ENCODE results near the gene SH2B3. TPM values are rescaled to one million over a fixed set of nuclear protein-coding genes. Genes with fewer than 3 reads are reported as not detected.

SH2B3 gene
- total RNA-seq, 1 experiment from 2014 or later = 6.5 TPM

DNA sequence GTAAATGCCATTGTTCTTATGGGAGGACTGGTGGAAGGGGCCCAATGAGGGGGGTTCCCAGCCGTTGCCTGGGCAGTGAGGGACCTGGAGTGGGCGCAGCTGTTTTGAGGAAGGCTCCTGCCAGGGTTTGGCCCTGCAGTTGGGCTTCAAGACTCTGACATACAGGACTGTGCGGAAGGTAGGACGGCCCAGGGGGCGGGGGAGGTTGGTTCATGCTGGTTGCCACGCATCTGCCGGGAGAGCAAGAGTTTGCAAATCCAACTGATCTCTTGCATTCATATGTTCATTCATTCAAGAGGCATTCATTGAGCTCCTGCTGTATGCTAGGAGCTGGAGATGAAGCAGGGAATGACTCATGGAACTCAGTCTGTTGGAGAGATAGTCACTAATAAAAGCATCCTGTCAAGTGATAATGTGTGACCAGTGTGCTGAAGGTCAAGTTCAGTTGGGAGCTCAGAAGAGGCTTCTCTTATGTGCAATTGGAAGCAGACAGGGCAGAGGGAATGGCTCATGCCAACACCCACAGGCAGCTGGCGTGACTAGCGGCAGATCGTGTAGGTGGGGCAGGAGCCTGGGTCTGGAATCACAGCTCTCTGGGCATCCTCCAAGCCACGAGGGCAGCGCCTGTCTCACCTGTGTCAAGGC lies 7.8 kb downstream of the SH2B3 start:
- intact Hi-C loops (cut with micrococcal nuclease; ENCODE audit: unreplicated experiment) = no loop called here
- ChIA-PET POLR2A (ENCODE audit: unreplicated experiment) (no interaction called here), CTCF (no interaction called here)
- TF ChIP-seq, protein P1, sequence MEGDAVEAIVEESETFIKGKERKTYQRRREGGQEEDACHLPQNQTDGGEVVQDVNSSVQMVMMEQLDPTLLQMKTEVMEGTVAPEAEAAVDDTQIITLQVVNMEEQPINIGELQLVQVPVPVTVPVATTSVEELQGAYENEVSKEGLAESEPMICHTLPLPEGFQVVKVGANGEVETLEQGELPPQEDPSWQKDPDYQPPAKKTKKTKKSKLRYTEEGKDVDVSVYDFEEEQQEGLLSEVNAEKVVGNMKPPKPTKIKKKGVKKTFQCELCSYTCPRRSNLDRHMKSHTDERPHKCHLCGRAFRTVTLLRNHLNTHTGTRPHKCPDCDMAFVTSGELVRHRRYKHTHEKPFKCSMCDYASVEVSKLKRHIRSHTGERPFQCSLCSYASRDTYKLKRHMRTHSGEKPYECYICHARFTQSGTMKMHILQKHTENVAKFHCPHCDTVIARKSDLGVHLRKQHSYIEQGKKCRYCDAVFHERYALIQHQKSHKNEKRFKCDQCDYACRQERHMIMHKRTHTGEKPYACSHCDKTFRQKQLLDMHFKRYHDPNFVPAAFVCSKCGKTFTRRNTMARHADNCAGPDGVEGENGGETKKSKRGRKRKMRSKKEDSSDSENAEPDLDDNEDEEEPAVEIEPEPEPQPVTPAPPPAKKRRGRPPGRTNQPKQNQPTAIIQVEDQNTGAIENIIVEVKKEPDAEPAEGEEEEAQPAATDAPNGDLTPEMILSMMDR (conservative IDR thresholded peaks at IDR 0.05) = no peak
- TF ChIP-seq EZH2 (IDR thresholded peaks at IDR 0.05; ENCODE audit: low read depth) = no peak
- no TSS peak for BruUV-seq (replicated peaks)
- Histone ChIP-seq H3K27me3 (ENCODE audit: insufficient read depth, low read depth) (no peaks in the 10 kb centered on the region), H3K27ac (no peak overlapping the region), H3K4me3 (no peak overlapping the region), H2AFZ (no peak overlapping the region), H3K36me3 (ENCODE audit: low read depth) (no peaks in the 10 kb centered on the region), H3K4me2 (no peak overlapping the region), H3K4me1 (replicated peaks; ENCODE audit: insufficient read depth) (peaks cover 33% of the 10 kb centered on the region), H3F3A (ENCODE audit: insufficient read depth, low read depth) (peaks cover 27% of the 10 kb centered on the region; the same call in 1 of the 2 replicates), H3K9me2 (ENCODE audit: insufficient read depth) (no peaks in the 10 kb centered on the region), H3K79me2 (ENCODE audit: low read depth) (peaks cover 28% of the 10 kb centered on the region), H4K20me1 (ENCODE audit: insufficient read depth) (peaks cover 9% of the 10 kb centered on the region; the same call in 1 of the 2 replicates), H3K9me3 (ENCODE audit: insufficient read depth, low read depth) (no peaks in the 10 kb centered on the region)
- no peak for DNase-seq

DNA sequence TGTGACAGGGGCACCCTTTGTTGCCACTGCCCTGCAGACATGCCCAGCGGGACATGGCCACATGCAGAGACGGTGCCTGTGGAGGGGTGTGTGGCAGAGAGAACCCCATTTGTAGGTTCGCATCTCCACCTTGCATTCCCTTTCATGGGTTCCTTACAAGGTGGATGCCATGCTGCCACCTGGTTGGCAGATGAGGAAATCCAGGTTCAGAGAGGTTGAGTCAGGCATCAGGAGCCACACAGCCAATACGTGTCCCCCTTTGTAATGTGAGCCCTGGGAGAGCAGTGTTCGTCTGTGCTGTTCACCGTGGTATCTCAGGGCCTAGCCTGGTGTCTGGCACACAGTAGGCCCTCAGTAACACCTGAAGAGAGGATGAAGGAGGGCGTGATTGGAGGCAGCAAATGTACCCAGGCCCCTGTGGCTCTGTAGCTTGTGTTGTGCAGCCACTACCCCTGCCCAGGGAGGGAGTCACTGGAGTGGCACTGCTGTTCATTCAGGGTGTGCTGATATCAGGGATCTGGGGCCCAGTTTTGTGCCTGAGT lies 9.1 kb downstream of the SH2B3 start:
- DNase-seq = no peak
- Histone ChIP-seq H3K4me2 (no peak overlapping the region), H3K36me3 (ENCODE audit: low read depth) (no peaks in the 10 kb centered on the region), H3K27me3 (ENCODE audit: insufficient read depth, low read depth) (no peaks in the 10 kb centered on the region), H3K79me2 (ENCODE audit: low read depth) (peaks cover 19% of the 10 kb centered on the region), H3F3A (ENCODE audit: insufficient read depth, low read depth) (peaks cover 20% of the 10 kb centered on the region; the same call in 1 of the 2 replicates), H3K4me1 (replicated peaks; ENCODE audit: insufficient read depth) (peaks cover 20% of the 10 kb centered on the region), H4K20me1 (ENCODE audit: insufficient read depth) (peaks cover 9% of the 10 kb centered on the region; the same call in 1 of the 2 replicates), H3K27ac (no peak overlapping the region), H3K4me3 (no peak overlapping the region), H2AFZ (no peak overlapping the region), H3K9me2 (ENCODE audit: insufficient read depth) (no peaks in the 10 kb centered on the region), H3K9me3 (ENCODE audit: insufficient read depth, low read depth) (no peaks in the 10 kb centered on the region)
- POLR2A ChIA-PET (ENCODE audit: unreplicated experiment) = no interaction called here
- no TSS peak for BruUV-seq (replicated peaks)
- CTCF ChIA-PET = no interaction called here
- intact Hi-C loops (cut with micrococcal nuclease; ENCODE audit: unreplicated experiment) = no loop called here
- TF ChIP-seq, protein P1 (conservative IDR thresholded peaks at IDR 0.05) = no peak
- no peak for TF ChIP-seq EZH2 (IDR thresholded peaks at IDR 0.05; ENCODE audit: low read depth)

DNA sequence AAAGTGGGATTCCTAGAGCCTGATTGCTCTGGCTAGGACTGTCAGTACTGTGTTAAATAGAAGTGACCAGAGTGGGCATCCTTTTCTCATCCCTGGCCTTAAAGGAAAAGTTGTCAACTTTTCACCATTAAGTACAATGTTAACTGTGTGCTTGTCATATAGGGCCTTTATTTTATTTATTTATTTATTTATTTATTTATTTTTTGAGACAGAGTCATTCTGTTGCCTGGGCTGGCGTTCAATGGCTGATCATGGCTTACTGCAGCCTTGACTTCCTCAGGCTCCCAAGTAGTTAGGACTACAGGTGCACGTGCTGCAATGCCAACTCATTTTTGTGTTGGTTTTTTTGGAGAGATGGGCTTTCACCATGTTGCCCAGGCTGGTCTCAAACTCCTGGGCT lies 11.6 kb downstream of the SH2B3 start:
- no peaks in the 10 kb centered on the region for H3K36me3 ChIP-seq (ENCODE audit: low read depth)
- H3K27ac ChIP-seq = no peak overlapping the region
- ChIA-PET CTCF (no interaction called here), POLR2A (ENCODE audit: unreplicated experiment) (no interaction called here)
- TF ChIP-seq EZH2 (IDR thresholded peaks at IDR 0.05; ENCODE audit: low read depth) = no peak
- BruUV-seq (replicated peaks) = no TSS peak
- H3F3A ChIP-seq (ENCODE audit: insufficient read depth, low read depth) = peaks cover 18% of the 10 kb centered on the region; the same call in 1 of the 2 replicates
- no peak for DNase-seq
- H3K4me2 ChIP-seq = no peak overlapping the region
- intact Hi-C loops (cut with micrococcal nuclease; ENCODE audit: unreplicated experiment) = no loop called here
- no peaks in the 10 kb centered on the region for H3K27me3 ChIP-seq (ENCODE audit: insufficient read depth, low read depth)
- peaks cover 7% of the 10 kb centered on the region for H3K79me2 ChIP-seq (ENCODE audit: low read depth)
- H3K9me3 ChIP-seq (ENCODE audit: insufficient read depth, low read depth) = no peaks in the 10 kb centered on the region
- H4K20me1 ChIP-seq (ENCODE audit: insufficient read depth) = peaks cover 9% of the 10 kb centered on the region; the same call in 1 of the 2 replicates
- H3K9me2 ChIP-seq (ENCODE audit: insufficient read depth) = no peaks in the 10 kb centered on the region
- no peak overlapping the region for H3K4me3 ChIP-seq
- H2AFZ ChIP-seq = no peak overlapping the region
- H3K4me1 ChIP-seq (replicated peaks; ENCODE audit: insufficient read depth) = peaks cover 9% of the 10 kb centered on the region
